Right lobe of liver (tissue), 4 donors: ENCODE measurements around the gene ACACA.

Experiments used
- CTCF ChIP-seq, 4 donors: fragments of 200-600 bp in 3 of 4; fragments of 450-650 bp in 1 of 4; IDR thresholded peaks; one replicate each; pipeline versions ENCODE4 v1.5.1 to v1.8.0; 2016 to 2022; ENCODE audit warnings: antibody characterized with exemption in 4 of 4, mild to moderate bottlenecking in 2 of 4
- POLR2A ChIP-seq: fragments of 450-650 bp; IDR thresholded peaks from one replicate; pipeline ENCODE4 v1.6.1; 2017; ENCODE audit warnings: antibody characterized with exemption, mild to moderate bottlenecking
- donor health status: DM: no; HTN: no; CAD: no.
- donor health status: DM: no; HTN: no; CAD: no.
- donor health status: DM: no; HTN: yes; CAD: no.

GRCh38 chr17:37305406-37305905 is 101.2 kb downstream of the ACACA start:
- TF ChIP-seq CTCF (IDR thresholded peaks at IDR 0.05) (no peak), POLR2A (no peak)
